Renal pelvis (tissue), 4 donors: Measurements from ENCODE around the gene WDR74. TPM values are rescaled to one million over a fixed set of nuclear protein-coding genes. Genes with fewer than 3 reads are reported as not detected.
A peak's percentile ranks its signal among the peaks of the same experiment; 100 is the strongest.
"Not testable (repeated sequence)": the region's sequence is repeated elsewhere in the genome, so short reads cannot be mapped to it uniquely, and the experiment has no call there.

ENCODE experiments used
- DNase-seq: peaks from one replicate; pipeline ENCODE4 v3.0.0-alpha.2; 2013
- polyA plus RNA-seq, 3 donors: library from polyadenylated mRNA; unstranded; fragments of 120-200 nt; gene quantifications; one replicate each; pipeline ENCODE4 v1.2.1, GENCODE V29; 2013; ENCODE audit not compliant: insufficient read length in 3 of 3

WDR74 gene
- polyA plus RNA-seq, 3 donors: 38.1 to 49.6 (median 47.0) TPM

GRCh38 chr11:62865635-62866034 lies 26.2 kb upstream of the WDR74 start:
- DNase-seq: no peak

- no peak for DNase-seq
Measured at GRCh38 chr11:62863687-62864335, 24.4 kb upstream of the WDR74 start.

GRCh38 chr11:62861564-62862192 lies 22.3 kb upstream of the WDR74 start:
- DNase-seq: not testable (repeated sequence)

GRCh38 chr11:62860835-62861563 lies 21.6 kb upstream of the WDR74 start:
- DNase-seq: no peak

- not testable (repeated sequence) for DNase-seq
Measured at GRCh38 chr11:62859281-62859703, 19.9 kb upstream of the WDR74 start.

- DNase-seq: no peak
Measured at GRCh38 chr11:62858201-62858600, 18.8 kb upstream of the WDR74 start.

GRCh38 chr11:62857541-62857982 lies 18.2 kb upstream of the WDR74 start:
- DNase-seq: no peak

- no peak for DNase-seq
Measured at GRCh38 chr11:62856333-62856895, 17.0 kb upstream of the WDR74 start.

- peak; percentile 97 for DNase-seq
Measured at GRCh38 chr11:62855571-62856332, 16.4 kb upstream of the WDR74 start.

- no peak for DNase-seq
Measured at GRCh38 chr11:62854825-62855570, 15.6 kb upstream of the WDR74 start.

- no peak for DNase-seq
Measured at GRCh38 chr11:62854013-62854824, 14.8 kb upstream of the WDR74 start.

- no peak for DNase-seq
Measured at GRCh38 chr11:62853279-62853965, 14.0 kb upstream of the WDR74 start.

GRCh38 chr11:62852523-62853188 lies 13.3 kb upstream of the WDR74 start:
- DNase-seq: no peak

- DNase-seq: no peak
Measured at GRCh38 chr11:62851807-62852522, 12.6 kb upstream of the WDR74 start.

GRCh38 chr11:62850911-62851806 lies 11.8 kb upstream of the WDR74 start:
- no peak for DNase-seq

- DNase-seq: no peak
Measured at GRCh38 chr11:62847767-62848314, 8.5 kb upstream of the WDR74 start.

- DNase-seq: no peak
Measured at GRCh38 chr11:62846177-62846576, 6.8 kb upstream of the WDR74 start.
